ENCODE data around the gene PHOX2A.
"Not testable (repeated sequence)": the region's sequence is repeated elsewhere in the genome, so short reads cannot be mapped to it uniquely, and the experiment has no call there.

The PHOX2A gene

GRCh38 chr11:72222106-72222891, 21.7 kb downstream of the PHOX2A start:
- DNase-seq (ENCODE audit: low spot score) = peak; percentile 10

GRCh38 chr11:72221386-72222075, 22.4 kb downstream of the PHOX2A start:
- DNase-seq (ENCODE audit: low spot score) = no peak

- no peak for DNase-seq (ENCODE audit: low spot score)
Observed at GRCh38 chr11:72220696-72221363, 23.1 kb downstream of the PHOX2A start.

- no peak for DNase-seq (ENCODE audit: low spot score)
Observed at GRCh38 chr11:72218251-72218745, 25.7 kb downstream of the PHOX2A start.

- DNase-seq (ENCODE audit: low spot score) = no peak
Observed at GRCh38 chr11:72217841-72218240, 26.1 kb downstream of the PHOX2A start.

GRCh38 chr11:72216638-72217037, 27.3 kb downstream of the PHOX2A start, which contains the start of gene FOLR2:
Gene FOLR2, plus strand, starts transcription at chr11:72216794. Its CDS starts 1,791 bp downstream, at chr11:72218585.
- no peak for DNase-seq (ENCODE audit: low spot score)

GRCh38 chr11:72209101-72209500, 34.9 kb downstream of the PHOX2A start:
- DNase-seq (ENCODE audit: low spot score) = no peak

GRCh38 chr11:72208281-72208680, 35.7 kb downstream of the PHOX2A start:
- no peak for DNase-seq (ENCODE audit: low spot score)

- DNase-seq (ENCODE audit: low spot score) = not testable (repeated sequence)
Observed at GRCh38 chr11:72206794-72207193, 37.2 kb downstream of the PHOX2A start.

GRCh38 chr11:72204886-72205285, 39.1 kb downstream of the PHOX2A start:
- DNase-seq (ENCODE audit: low spot score) = no peak

- DNase-seq (ENCODE audit: low spot score) = no peak
Observed at GRCh38 chr11:72203163-72203562, 40.8 kb downstream of the PHOX2A start.

- DNase-seq (ENCODE audit: low spot score) = no peak
Observed at GRCh38 chr11:72202571-72202970, 41.4 kb downstream of the PHOX2A start.

- not testable (repeated sequence) for DNase-seq (ENCODE audit: low spot score)
Observed at GRCh38 chr11:72201445-72201844, 42.5 kb downstream of the PHOX2A start.

GRCh38 chr11:72195518-72196270, 48.3 kb downstream of the PHOX2A start:
- no peak for DNase-seq (ENCODE audit: low spot score)

- DNase-seq (ENCODE audit: low spot score) = no peak
Observed at GRCh38 chr11:72191961-72192381, 52.0 kb downstream of the PHOX2A start, which contains the start of gene FOLR1. Gene FOLR1, plus strand, starts transcription at chr11:72192140. Its CDS starts 34 bp downstream, at chr11:72192174.

- no peak for DNase-seq (ENCODE audit: low spot score)
Observed at GRCh38 chr11:72190631-72191071, 53.3 kb downstream of the PHOX2A start.

GRCh38 chr11:72189455-72190250, 54.3 kb downstream of the PHOX2A start:
- no peak for DNase-seq (ENCODE audit: low spot score)
